HepG2 (cell line): Measurements from ENCODE around the gene SNRPD3. TPM values are rescaled to one million over a fixed set of nuclear protein-coding genes. Genes with fewer than 3 reads are reported as not detected.

Source experiments
- AFF4 ChIP-seq: sonication (generic); formaldehyde crosslinking; IDR thresholded peaks from 2 replicates; pipeline ENCODE4 v1.4.0; 2020; ENCODE audit warnings: missing genetic modification reagents
- CCAR2 ChIP-seq: fragments of 200-400 bp; formaldehyde crosslinking; optimal IDR thresholded peaks from 2 replicates; pipeline ENCODE3; 2018; ENCODE audit warnings: low read depth, mild to moderate bottlenecking, low read length, moderate library complexity
- ESRRA ChIP-seq: sonication (generic); formaldehyde crosslinking; IDR thresholded peaks from 2 replicates; pipeline ENCODE4 v1.5.1; 2020; ENCODE audit warnings: mild to moderate bottlenecking, low read depth, missing genetic modification reagents
- FOSL1 ChIP-seq: sonication (generic); formaldehyde crosslinking; IDR thresholded peaks from 2 replicates; pipeline ENCODE4 v1.9.0; 2021; ENCODE audit warnings: missing genetic modification reagents, borderline replicate concordance
- HDAC2 ChIP-seq: sonication (generic); formaldehyde crosslinking; IDR thresholded peaks from 2 replicates; pipeline ENCODE4 v1.4.0; 2020; ENCODE audit warnings: missing genetic modification reagents
- HMG20B ChIP-seq: conservative IDR thresholded peaks from 2 replicates; pipeline ENCODE4 v1.6.1; 2016; ENCODE audit warnings: missing genetic modification reagents, missing compliant biosample characterization
- NCOA1 ChIP-seq: sonication (generic); formaldehyde crosslinking; IDR thresholded peaks from 2 replicates; pipeline ENCODE4 v1.9.0; 2021; ENCODE audit warnings: missing genetic modification reagents
- PAWR ChIP-seq: sonication (generic); formaldehyde crosslinking; IDR thresholded peaks from 2 replicates; pipeline ENCODE4 v1.4.0; 2020; ENCODE audit warnings: missing genetic modification reagents, mild to moderate bottlenecking, borderline replicate concordance
- POGZ ChIP-seq: sonication (generic); formaldehyde crosslinking; IDR thresholded peaks from 2 replicates; pipeline ENCODE4 v1.4.0; 2020; ENCODE audit warnings: mild to moderate bottlenecking, missing genetic modification reagents
- TAF15 ChIP-seq: fragments of 200-400 bp; formaldehyde crosslinking; IDR thresholded peaks from one replicate; pipeline ENCODE4 v1.6.1; 2018; ENCODE audit warnings: mild to moderate bottlenecking, low read depth, low read length; ENCODE audit not compliant: poor library complexity, severe bottlenecking
- YY1 ChIP-seq: IDR thresholded peaks from 2 replicates; pipeline ENCODE4 v1.6.1; 2011; ENCODE audit warnings: low read length, low read depth, moderate library complexity, mild to moderate bottlenecking; ENCODE audit not compliant: insufficient read depth, insufficient replicate concordance
- ZMYM3 ChIP-seq: sonication (generic); formaldehyde crosslinking; IDR thresholded peaks from 2 replicates; pipeline ENCODE4 v1.5.1; 2020; ENCODE audit warnings: mild to moderate bottlenecking, missing genetic modification reagents
- ZNF10 ChIP-seq: sonication (generic); formaldehyde crosslinking; IDR thresholded peaks from 2 replicates; pipeline ENCODE4 v1.4.0; 2020; ENCODE audit warnings: mild to moderate bottlenecking, low read depth, missing genetic modification reagents, borderline replicate concordance
- ZNF274 ChIP-seq: sonication (generic); formaldehyde crosslinking; IDR thresholded peaks from 2 replicates; pipeline ENCODE4 v1.5.1; 2020; ENCODE audit warnings: mild to moderate bottlenecking, missing genetic modification reagents
- ZNF383 ChIP-seq: sonication (generic); formaldehyde crosslinking; IDR thresholded peaks from 2 replicates; pipeline ENCODE4 v1.4.0; 2020; ENCODE audit warnings: missing genetic modification reagents, mild to moderate bottlenecking, borderline replicate concordance
- ZNF530 ChIP-seq: sonication (generic); formaldehyde crosslinking; IDR thresholded peaks from 2 replicates; pipeline ENCODE4 v1.5.0; 2020; ENCODE audit warnings: low read depth, mild to moderate bottlenecking, missing genetic modification reagents
- polyA plus RNA-seq, 8 experiments: library from polyadenylated mRNA; depleted of rRNA in 3 of 8; stranded (reverse) in 7 of 8; unstranded in 1 of 8; fragments of >200 nt; fragmentation: Illumina TruSeq in 4 of 8; extraction: Trizol in 4 of 8; gene quantifications; 2 replicates each; pipeline versions ENCODE4 v1.2.1 to v1.2.3, GENCODE V29; 2011 to 2016; ENCODE audit warnings: low read depth in 4 of 8, missing spikeins in 1 of 8, mixed read lengths in 1 of 8; ENCODE audit not compliant: insufficient read depth in 1 of 8
- total RNA-seq, 5 experiments: library from RNA; depleted of rRNA; stranded (reverse); fragments of >200 nt; fragmentation: Illumina TruSeq; extraction: Trizol; gene quantifications; 2 replicates each; pipeline ENCODE4 v1.2.3, GENCODE V29; 2016; ENCODE audit warnings: low read depth in 1 of 5
- TF ChIP-seq, protein P1 (sequence below): sonication (generic); formaldehyde crosslinking; IDR thresholded peaks from 2 replicates; pipeline ENCODE4 v1.5.0; 2020; ENCODE audit warnings: missing genetic modification reagents, mild to moderate bottlenecking, borderline replicate concordance
- TF ChIP-seq, protein P2 (sequence below), 2 experiments: IDR thresholded peaks; 2 replicates each; pipeline ENCODE4 v1.6.1; 2011 to 2012; ENCODE audit warnings: low read length in 2 of 2, borderline replicate concordance in 1 of 2, low read depth in 1 of 2, mild to moderate bottlenecking in 1 of 2, moderate library complexity in 1 of 2
- TF ChIP-seq, protein P3 (sequence below): sonication (generic); formaldehyde crosslinking; IDR thresholded peaks from 2 replicates; pipeline ENCODE4 v1.4.0; 2020; ENCODE audit warnings: low read depth, mild to moderate bottlenecking, missing genetic modification reagents

SNRPD3 gene
- total and polyA plus RNA-seq, 2 of the 13 experiments (the other 11 are each of a cell fraction or from before 2014, with no cell fraction given), result 110 to 209 TPM

DNA sequence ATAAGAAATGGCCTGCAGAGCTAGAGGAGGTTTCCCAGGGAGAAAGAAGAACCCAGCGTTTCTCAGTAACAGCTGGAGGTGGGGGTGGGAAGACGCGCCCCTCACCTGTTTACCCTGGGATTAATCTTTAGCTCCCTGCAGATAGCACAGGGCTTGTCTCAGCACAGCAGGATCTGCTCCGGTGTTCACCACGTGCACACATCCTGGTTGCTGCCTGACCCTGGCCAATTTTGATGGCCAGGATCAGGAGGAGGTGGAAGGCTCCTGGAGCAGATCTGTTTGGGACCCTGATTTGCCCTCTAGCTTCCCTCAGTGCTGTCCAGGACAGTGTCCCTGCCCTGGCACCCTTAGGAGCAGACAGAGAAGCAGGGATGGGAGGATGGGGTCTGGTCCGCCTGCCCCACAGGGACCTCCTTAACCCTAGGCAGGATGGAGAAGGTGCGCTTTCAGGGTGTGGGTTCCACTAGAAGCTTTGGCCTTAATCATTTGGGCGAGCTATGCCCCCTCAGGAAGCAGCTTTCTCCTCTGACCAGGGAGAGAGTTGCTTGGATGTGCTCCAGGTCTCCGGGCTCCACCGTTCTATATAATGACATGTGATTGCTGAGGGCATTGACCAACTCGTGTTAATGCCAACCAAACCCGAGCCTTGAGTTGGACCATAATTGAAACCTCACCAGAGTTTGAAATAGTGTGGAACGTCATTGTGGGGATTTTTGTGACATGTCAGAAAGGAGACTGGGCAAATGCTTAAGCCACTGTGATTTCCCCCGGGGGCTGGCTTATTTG lies 41.4 kb upstream of the SNRPD3 start (continued):
- TF ChIP-seq, protein P1, sequence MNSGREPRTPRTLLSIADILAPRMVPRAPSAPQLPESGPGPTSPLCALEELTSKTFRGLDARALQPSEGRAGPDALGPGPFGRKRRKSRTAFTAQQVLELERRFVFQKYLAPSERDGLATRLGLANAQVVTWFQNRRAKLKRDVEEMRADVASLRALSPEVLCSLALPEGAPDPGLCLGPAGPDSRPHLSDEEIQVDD (CRISPR knock-in tag), result peak; percentile 96; the same call in 1 of the 2 replicates
- TF ChIP-seq ZNF10 (CRISPR knock-in tag) (no peak), AFF4 (0 out of 2 replicates have a peak, but pooled peaks have one; percentile 48), ZMYM3 (CRISPR knock-in tag) (peak; percentile 92), ZNF274 (CRISPR knock-in tag) (peak; percentile 99), TAF15 (no peak), YY1 (peak; percentile 37), NCOA1 (CRISPR knock-in tag) (peak; percentile 68; the same call in 1 of the 2 replicates), HDAC2 (CRISPR knock-in tag) (peak; percentile 98), ZNF530 (CRISPR knock-in tag) (no peak), ZNF383 (CRISPR knock-in tag) (peak; percentile 60; the same call in 1 of the 2 replicates), PAWR (CRISPR knock-in tag) (no peak), HMG20B (peak; percentile 83; the same call in 1 of the 2 replicates), FOSL1 (CRISPR knock-in tag) (no peak), ESRRA (CRISPR knock-in tag) (peak; percentile 67; the same call in 1 of the 2 replicates), POGZ (CRISPR knock-in tag) (peak; percentile 82), CCAR2 (no peak)
- TF ChIP-seq, protein P2, sequence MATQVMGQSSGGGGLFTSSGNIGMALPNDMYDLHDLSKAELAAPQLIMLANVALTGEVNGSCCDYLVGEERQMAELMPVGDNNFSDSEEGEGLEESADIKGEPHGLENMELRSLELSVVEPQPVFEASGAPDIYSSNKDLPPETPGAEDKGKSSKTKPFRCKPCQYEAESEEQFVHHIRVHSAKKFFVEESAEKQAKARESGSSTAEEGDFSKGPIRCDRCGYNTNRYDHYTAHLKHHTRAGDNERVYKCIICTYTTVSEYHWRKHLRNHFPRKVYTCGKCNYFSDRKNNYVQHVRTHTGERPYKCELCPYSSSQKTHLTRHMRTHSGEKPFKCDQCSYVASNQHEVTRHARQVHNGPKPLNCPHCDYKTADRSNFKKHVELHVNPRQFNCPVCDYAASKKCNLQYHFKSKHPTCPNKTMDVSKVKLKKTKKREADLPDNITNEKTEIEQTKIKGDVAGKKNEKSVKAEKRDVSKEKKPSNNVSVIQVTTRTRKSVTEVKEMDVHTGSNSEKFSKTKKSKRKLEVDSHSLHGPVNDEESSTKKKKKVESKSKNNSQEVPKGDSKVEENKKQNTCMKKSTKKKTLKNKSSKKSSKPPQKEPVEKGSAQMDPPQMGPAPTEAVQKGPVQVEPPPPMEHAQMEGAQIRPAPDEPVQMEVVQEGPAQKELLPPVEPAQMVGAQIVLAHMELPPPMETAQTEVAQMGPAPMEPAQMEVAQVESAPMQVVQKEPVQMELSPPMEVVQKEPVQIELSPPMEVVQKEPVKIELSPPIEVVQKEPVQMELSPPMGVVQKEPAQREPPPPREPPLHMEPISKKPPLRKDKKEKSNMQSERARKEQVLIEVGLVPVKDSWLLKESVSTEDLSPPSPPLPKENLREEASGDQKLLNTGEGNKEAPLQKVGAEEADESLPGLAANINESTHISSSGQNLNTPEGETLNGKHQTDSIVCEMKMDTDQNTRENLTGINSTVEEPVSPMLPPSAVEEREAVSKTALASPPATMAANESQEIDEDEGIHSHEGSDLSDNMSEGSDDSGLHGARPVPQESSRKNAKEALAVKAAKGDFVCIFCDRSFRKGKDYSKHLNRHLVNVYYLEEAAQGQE (IDR thresholded peaks at IDR 0.05; ENCODE audit: borderline replicate concordance in 1 of 2, low read depth in 1 of 2, low read length in 2 of 2), result peak in 1 of 2 experiments; percentile 24; a peak in 1 of 4 replicates
- TF ChIP-seq, protein P3, sequence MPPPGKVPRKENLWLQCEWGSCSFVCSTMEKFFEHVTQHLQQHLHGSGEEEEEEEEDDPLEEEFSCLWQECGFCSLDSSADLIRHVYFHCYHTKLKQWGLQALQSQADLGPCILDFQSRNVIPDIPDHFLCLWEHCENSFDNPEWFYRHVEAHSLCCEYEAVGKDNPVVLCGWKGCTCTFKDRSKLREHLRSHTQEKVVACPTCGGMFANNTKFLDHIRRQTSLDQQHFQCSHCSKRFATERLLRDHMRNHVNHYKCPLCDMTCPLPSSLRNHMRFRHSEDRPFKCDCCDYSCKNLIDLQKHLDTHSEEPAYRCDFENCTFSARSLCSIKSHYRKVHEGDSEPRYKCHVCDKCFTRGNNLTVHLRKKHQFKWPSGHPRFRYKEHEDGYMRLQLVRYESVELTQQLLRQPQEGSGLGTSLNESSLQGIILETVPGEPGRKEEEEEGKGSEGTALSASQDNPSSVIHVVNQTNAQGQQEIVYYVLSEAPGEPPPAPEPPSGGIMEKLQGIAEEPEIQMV (CRISPR knock-in tag), result peak; percentile 93
